NCI-H146 (cell line): ENCODE results near the gene COL11A1.
"Not testable (repeated sequence)": the region's sequence is repeated elsewhere in the genome, so short reads cannot be mapped to it uniquely, and the experiment has no call there.

Source experiments
- DNase-seq: peaks from one replicate; lab custom pipeline; 2025; lab: John Stamatoyannopoulos, UW

COL11A1 gene

GRCh38 chr1:103108376-103109150 is at the start of gene COL11A1:
Gene COL11A1, minus strand, starts transcription at chr1:103108522. Its CDS starts 344 bp downstream, at chr1:103108178.
- no peak for DNase-seq

GRCh38 chr1:103156966-103157365 is 48.6 kb upstream of the COL11A1 start:
- no peak for DNase-seq

- no peak for DNase-seq
Measured at GRCh38 chr1:103146166-103146565, 37.8 kb upstream of the COL11A1 start.

GRCh38 chr1:103145449-103145848 is 37.1 kb upstream of the COL11A1 start:
- no peak for DNase-seq

GRCh38 chr1:103144681-103145080 is 36.4 kb upstream of the COL11A1 start:
- no peak for DNase-seq

- no peak for DNase-seq
Measured at GRCh38 chr1:103142461-103142860, 34.1 kb upstream of the COL11A1 start.

- DNase-seq = no peak
Measured at GRCh38 chr1:103129796-103130195, 21.5 kb upstream of the COL11A1 start.

GRCh38 chr1:103129255-103129654 is 20.9 kb upstream of the COL11A1 start:
- DNase-seq = no peak

- DNase-seq = not testable (repeated sequence)
Measured at GRCh38 chr1:103128256-103128655, 19.9 kb upstream of the COL11A1 start.

- DNase-seq = no peak
Measured at GRCh38 chr1:103125219-103125618, 16.9 kb upstream of the COL11A1 start.

- DNase-seq = no peak
Measured at GRCh38 chr1:103122983-103123720, 14.8 kb upstream of the COL11A1 start.

- DNase-seq = no peak
Measured at GRCh38 chr1:103120981-103121380, 12.7 kb upstream of the COL11A1 start.

GRCh38 chr1:103112546-103112945 is 4.2 kb upstream of the COL11A1 start:
- DNase-seq = no peak

GRCh38 chr1:103111926-103112325 is 3.6 kb upstream of the COL11A1 start:
- no peak for DNase-seq

- DNase-seq = no peak
Measured at GRCh38 chr1:103110701-103111100, 2.4 kb upstream of the COL11A1 start.

- DNase-seq = no peak
Measured at GRCh38 chr1:103109311-103109920, 1.1 kb upstream of the COL11A1 start.

GRCh38 chr1:103107741-103108375 is 464 bp downstream of the COL11A1 start:
- no peak for DNase-seq

GRCh38 chr1:103106426-103107341 is 1.6 kb downstream of the COL11A1 start:
- DNase-seq = peak; percentile 17

- DNase-seq = no peak
Measured at GRCh38 chr1:103101399-103101798, 6.9 kb downstream of the COL11A1 start.

GRCh38 chr1:103089221-103089620 is 19.1 kb downstream of the COL11A1 start:
- no peak for DNase-seq

- DNase-seq = no peak
Measured at GRCh38 chr1:103087256-103087655, 21.1 kb downstream of the COL11A1 start.
